ENCODE measurements around the gene CACNA1A.

DNA sequence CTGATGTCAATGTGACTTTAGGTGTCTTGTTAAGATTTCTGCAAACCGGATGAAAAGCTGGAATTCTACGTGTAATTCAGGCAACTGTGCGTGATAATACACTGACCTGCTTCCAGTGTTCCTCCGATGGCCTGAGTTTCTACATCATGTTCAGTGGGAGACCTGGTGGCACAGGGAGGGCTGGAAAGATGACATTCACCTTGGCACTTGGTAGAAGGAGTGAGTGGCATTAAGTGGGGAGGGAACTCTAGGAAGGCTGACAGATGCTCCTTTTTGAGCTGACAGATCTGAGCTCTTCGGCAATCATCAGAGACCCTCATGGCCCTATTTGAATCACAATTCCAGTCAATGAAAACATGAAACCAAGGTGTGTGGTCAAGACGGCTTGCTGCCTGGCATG is 4.0 kb downstream of the CACNA1A start:
- TF ChIP-seq POLR2A (IDR thresholded peaks at IDR 0.05) (no peak), POLR2AphosphoS5 (IDR thresholded peaks at IDR 0.05; ENCODE audit: insufficient read depth in 1 of 2, low read depth in 1 of 2) (no peak)
- TF ChIP-seq, protein P1, sequence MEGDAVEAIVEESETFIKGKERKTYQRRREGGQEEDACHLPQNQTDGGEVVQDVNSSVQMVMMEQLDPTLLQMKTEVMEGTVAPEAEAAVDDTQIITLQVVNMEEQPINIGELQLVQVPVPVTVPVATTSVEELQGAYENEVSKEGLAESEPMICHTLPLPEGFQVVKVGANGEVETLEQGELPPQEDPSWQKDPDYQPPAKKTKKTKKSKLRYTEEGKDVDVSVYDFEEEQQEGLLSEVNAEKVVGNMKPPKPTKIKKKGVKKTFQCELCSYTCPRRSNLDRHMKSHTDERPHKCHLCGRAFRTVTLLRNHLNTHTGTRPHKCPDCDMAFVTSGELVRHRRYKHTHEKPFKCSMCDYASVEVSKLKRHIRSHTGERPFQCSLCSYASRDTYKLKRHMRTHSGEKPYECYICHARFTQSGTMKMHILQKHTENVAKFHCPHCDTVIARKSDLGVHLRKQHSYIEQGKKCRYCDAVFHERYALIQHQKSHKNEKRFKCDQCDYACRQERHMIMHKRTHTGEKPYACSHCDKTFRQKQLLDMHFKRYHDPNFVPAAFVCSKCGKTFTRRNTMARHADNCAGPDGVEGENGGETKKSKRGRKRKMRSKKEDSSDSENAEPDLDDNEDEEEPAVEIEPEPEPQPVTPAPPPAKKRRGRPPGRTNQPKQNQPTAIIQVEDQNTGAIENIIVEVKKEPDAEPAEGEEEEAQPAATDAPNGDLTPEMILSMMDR (IDR thresholded peaks at IDR 0.05), result no peak
